Prostate gland (tissue), 2 donors: Measurements from ENCODE around the gene JAKMIP1.

ENCODE experiments used
- POLR2A ChIP-seq: fragments of 450-650 bp; IDR thresholded peaks from one replicate; pipeline ENCODE4 v1.6.1; 2016; ENCODE audit warnings: antibody characterized with exemption, mild to moderate bottlenecking
- POLR2AphosphoS5 ChIP-seq: sonication (generic); formaldehyde crosslinking; IDR thresholded peaks from one replicate; pipeline ENCODE4 v1.6.1; 2017; ENCODE audit warnings: antibody characterized with exemption
- TF ChIP-seq, protein P1 (sequence below), 4 experiments: fragments of 200-600 bp in 2 of 4; fragments of 450-650 bp in 2 of 4; sonication (generic) in 2 of 4; IDR thresholded peaks; 1 replicate in 3 of 4; 2 replicates in 1 of 4; pipeline ENCODE4 v1.5.1; 2016 to 2019; ENCODE audit warnings: antibody characterized with exemption in 4 of 4, mild to moderate bottlenecking in 2 of 4, moderate library complexity in 2 of 4

DNA sequence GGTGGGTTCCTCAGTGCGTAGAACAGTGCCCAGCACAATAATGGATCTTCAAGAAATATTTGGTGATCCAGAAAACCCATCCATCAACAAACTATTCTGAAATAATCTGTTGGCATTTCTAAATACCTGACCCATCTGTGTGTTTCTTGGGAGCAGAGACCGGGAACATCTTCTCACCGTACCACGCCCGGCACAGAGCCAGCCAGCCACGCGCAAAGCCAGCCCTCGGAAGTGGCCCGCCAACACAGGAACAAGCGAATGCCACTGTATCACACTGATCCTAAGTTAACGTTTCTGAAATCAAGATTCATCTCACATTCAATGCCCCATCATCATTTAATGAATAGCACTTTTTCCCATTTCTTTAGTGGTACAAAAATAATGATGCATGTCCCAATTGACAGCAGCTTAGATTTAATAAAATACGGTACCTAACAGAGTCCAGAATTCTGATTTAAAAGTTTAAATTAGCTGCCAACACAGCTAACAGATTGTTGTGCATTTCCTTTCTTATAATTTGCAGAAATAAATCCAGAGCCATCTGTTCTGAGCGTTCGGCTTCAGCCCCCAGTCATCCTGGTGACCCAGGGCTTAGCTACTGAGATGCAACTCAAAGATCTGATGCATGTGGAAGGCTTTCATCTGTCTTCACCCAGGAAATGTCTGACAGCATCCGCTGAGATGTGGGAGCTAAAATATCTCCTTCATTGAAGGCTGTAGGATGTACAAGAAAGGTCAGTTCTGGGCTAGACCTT is 44.2 kb downstream of the JAKMIP1 start:
- TF ChIP-seq, protein P1, sequence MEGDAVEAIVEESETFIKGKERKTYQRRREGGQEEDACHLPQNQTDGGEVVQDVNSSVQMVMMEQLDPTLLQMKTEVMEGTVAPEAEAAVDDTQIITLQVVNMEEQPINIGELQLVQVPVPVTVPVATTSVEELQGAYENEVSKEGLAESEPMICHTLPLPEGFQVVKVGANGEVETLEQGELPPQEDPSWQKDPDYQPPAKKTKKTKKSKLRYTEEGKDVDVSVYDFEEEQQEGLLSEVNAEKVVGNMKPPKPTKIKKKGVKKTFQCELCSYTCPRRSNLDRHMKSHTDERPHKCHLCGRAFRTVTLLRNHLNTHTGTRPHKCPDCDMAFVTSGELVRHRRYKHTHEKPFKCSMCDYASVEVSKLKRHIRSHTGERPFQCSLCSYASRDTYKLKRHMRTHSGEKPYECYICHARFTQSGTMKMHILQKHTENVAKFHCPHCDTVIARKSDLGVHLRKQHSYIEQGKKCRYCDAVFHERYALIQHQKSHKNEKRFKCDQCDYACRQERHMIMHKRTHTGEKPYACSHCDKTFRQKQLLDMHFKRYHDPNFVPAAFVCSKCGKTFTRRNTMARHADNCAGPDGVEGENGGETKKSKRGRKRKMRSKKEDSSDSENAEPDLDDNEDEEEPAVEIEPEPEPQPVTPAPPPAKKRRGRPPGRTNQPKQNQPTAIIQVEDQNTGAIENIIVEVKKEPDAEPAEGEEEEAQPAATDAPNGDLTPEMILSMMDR (IDR thresholded peaks at IDR 0.05) = no peak
- TF ChIP-seq POLR2AphosphoS5 = no peak
- no peak for TF ChIP-seq POLR2A
